ENCODE data around the gene GPR35. TPM values are rescaled to one million over a fixed set of nuclear protein-coding genes. Genes with fewer than 3 reads are reported as not detected.

GPR35 gene
- total and polyA plus RNA-seq, 2 donors (not counting 3 experiments of a cell fraction or from before 2014, with no cell fraction given) = 0.18 to 0.33 TPM

DNA sequence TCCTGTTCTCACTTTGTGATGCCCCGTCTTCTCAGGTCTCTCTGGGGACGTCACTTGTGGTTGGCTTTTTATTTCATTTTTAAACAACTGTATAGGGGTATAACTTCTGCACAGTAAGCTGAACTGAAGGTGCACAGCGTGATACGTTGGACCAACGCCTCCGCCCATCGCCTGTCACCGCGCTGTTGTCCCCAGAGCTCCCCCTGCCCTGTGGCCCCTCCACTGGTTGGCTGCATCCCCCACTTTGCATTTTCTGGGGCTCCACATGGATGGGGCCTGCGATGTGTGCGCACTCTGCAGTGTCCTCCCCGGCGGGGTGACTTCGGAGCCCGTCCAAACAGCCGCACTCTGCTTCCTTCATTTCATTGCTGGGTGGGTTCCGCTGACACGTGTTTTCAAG lies 14.3 kb downstream of the GPR35 start:
- ChIA-PET POLR2A (no interaction called here), CTCF (no interaction called here)
- no TSS peak for BruUV-seq (replicated peaks)
- no peak overlapping the region for H3K4me2 ChIP-seq (ENCODE audit: insufficient read depth, low read length)
- dilution Hi-C loops (cut with MboI; ENCODE audit: extremely low pct_ligation_motif_present, low sequenced_read_pairs) (no loop called here), intact Hi-C loops (cut with micrococcal nuclease) (no loop called here)
- no peaks in the 10 kb centered on the region for H4K20me1 ChIP-seq (replicated peaks; ENCODE audit: control insufficient read depth, extremely low read depth, insufficient read depth, low read length)
- FAIRE-seq (no peak), DNase-seq (ENCODE audit: low read depth, low spot score) (no peak)
- no peak overlapping the region for H3K4me3 ChIP-seq (replicated peaks in 1 of 3; ENCODE audit: insufficient read depth in 1 of 3, low read depth in 1 of 3, low read length in 3 of 3)
- no peaks in the 10 kb centered on the region for H3K9me3 ChIP-seq (replicated peaks; ENCODE audit: control insufficient read depth, insufficient read depth, low read length)
- no peaks in the 10 kb centered on the region for H3K9me1 ChIP-seq (replicated peaks; ENCODE audit: control insufficient read depth, extremely low read depth, insufficient read depth, low read length)
- no peak overlapping the region for H3K27ac ChIP-seq (ENCODE audit: insufficient read depth, low read depth, low read length)
- H3K4me1 ChIP-seq (ENCODE audit: control insufficient read depth, extremely low read depth, insufficient read depth, low read length) = no peaks in the 10 kb centered on the region
- H3K27me3 ChIP-seq (ENCODE audit: control insufficient read depth in 2 of 2, insufficient read depth in 2 of 2, low read length in 2 of 2) = no peaks in the 10 kb centered on the region
- H3K79me2 ChIP-seq (ENCODE audit: control insufficient read depth, insufficient read depth, low read length) = no peaks in the 10 kb centered on the region
- H3K36me3 ChIP-seq (ENCODE audit: control insufficient read depth in 2 of 2, extremely low read depth in 1 of 2, insufficient read depth in 2 of 2, low read length in 2 of 2) = no peaks in the 10 kb centered on the region
- no peak overlapping the region for H3K9ac ChIP-seq (replicated peaks; ENCODE audit: extremely low read depth, insufficient read depth, low read length)
- no peak overlapping the region for H2AFZ ChIP-seq (ENCODE audit: low read depth, low read length)
- no peak for TF ChIP-seq GATA2 (IDR thresholded peaks at IDR 0.05; ENCODE audit: insufficient read depth, insufficient read length, low read depth, low read length)
- TF ChIP-seq POLR2AphosphoS5 (IDR thresholded peaks at IDR 0.05; ENCODE audit: insufficient read depth, low read depth, low read length) = no peak
- TF ChIP-seq MYC (IDR thresholded peaks at IDR 0.05; ENCODE audit: low read depth, low read length) = no peak
- TF ChIP-seq CTCF (IDR thresholded peaks at IDR 0.05; ENCODE audit: extremely low read depth in 1 of 2, insufficient read depth in 1 of 2, low read depth in 1 of 2, low read length in 2 of 2) = no peak
- no peak for TF ChIP-seq EZH2 (IDR thresholded peaks at IDR 0.05; ENCODE audit: borderline replicate concordance, low read depth, low read length, severe bottlenecking)

- POLR2A ChIA-PET = no interaction called here
- Histone ChIP-seq H3K4me3 (replicated peaks in 1 of 3; ENCODE audit: insufficient read depth in 1 of 3, low read depth in 1 of 3, low read length in 3 of 3) (no peak overlapping the region), H3K36me3 (ENCODE audit: control insufficient read depth in 2 of 2, extremely low read depth in 1 of 2, insufficient read depth in 2 of 2, low read length in 2 of 2) (no peaks in the 10 kb centered on the region), H4K20me1 (replicated peaks; ENCODE audit: control insufficient read depth, extremely low read depth, insufficient read depth, low read length) (no peaks in the 10 kb centered on the region), H3K27me3 (ENCODE audit: control insufficient read depth in 2 of 2, insufficient read depth in 2 of 2, low read length in 2 of 2) (no peaks in the 10 kb centered on the region), H3K9me3 (replicated peaks; ENCODE audit: control insufficient read depth, insufficient read depth, low read length) (no peaks in the 10 kb centered on the region), H3K27ac (ENCODE audit: insufficient read depth, low read depth, low read length) (no peak overlapping the region), H3K79me2 (ENCODE audit: control insufficient read depth, insufficient read depth, low read length) (no peaks in the 10 kb centered on the region), H3K4me1 (ENCODE audit: control insufficient read depth, extremely low read depth, insufficient read depth, low read length) (no peaks in the 10 kb centered on the region), H3K4me2 (ENCODE audit: insufficient read depth, low read length) (no peak overlapping the region), H3K9me1 (replicated peaks; ENCODE audit: control insufficient read depth, extremely low read depth, insufficient read depth, low read length) (no peaks in the 10 kb centered on the region), H2AFZ (ENCODE audit: low read depth, low read length) (no peak overlapping the region), H3K9ac (replicated peaks; ENCODE audit: extremely low read depth, insufficient read depth, low read length) (no peak overlapping the region)
- no peak for FAIRE-seq
- no peak for DNase-seq (ENCODE audit: low read depth, low spot score)
- dilution Hi-C loops (cut with MboI; ENCODE audit: extremely low pct_ligation_motif_present, low sequenced_read_pairs) (no loop called here), intact Hi-C loops (cut with micrococcal nuclease) (no loop called here)
- no peak for TF ChIP-seq POLR2A (IDR thresholded peaks at IDR 0.05; ENCODE audit: low read depth, low read length)
- no peak for TF ChIP-seq FOS (IDR thresholded peaks at IDR 0.05; ENCODE audit: borderline replicate concordance, insufficient read depth, low read length)
- TF ChIP-seq EZH2 (IDR thresholded peaks at IDR 0.05; ENCODE audit: borderline replicate concordance, low read depth, low read length, severe bottlenecking) = no peak
- no TSS peak for BruUV-seq (replicated peaks)
- CTCF ChIA-PET = no interaction called here
These were observed 15.7 kb downstream of the GPR35 start for GRCh38 chr2:240640939-240641338.

Measured in endothelial cell of umbilical vein (primary cell).